Measurements from ENCODE around the gene KNOP1. TPM values are rescaled to one million over a fixed set of nuclear protein-coding genes. Genes with fewer than 3 reads are reported as not detected.

Gene KNOP1
- total and polyA plus RNA-seq, 2 of the 13 experiments (the other 11 are each of a cell fraction or from before 2014, with no cell fraction given), result 21.2 to 57.5 TPM

DNA sequence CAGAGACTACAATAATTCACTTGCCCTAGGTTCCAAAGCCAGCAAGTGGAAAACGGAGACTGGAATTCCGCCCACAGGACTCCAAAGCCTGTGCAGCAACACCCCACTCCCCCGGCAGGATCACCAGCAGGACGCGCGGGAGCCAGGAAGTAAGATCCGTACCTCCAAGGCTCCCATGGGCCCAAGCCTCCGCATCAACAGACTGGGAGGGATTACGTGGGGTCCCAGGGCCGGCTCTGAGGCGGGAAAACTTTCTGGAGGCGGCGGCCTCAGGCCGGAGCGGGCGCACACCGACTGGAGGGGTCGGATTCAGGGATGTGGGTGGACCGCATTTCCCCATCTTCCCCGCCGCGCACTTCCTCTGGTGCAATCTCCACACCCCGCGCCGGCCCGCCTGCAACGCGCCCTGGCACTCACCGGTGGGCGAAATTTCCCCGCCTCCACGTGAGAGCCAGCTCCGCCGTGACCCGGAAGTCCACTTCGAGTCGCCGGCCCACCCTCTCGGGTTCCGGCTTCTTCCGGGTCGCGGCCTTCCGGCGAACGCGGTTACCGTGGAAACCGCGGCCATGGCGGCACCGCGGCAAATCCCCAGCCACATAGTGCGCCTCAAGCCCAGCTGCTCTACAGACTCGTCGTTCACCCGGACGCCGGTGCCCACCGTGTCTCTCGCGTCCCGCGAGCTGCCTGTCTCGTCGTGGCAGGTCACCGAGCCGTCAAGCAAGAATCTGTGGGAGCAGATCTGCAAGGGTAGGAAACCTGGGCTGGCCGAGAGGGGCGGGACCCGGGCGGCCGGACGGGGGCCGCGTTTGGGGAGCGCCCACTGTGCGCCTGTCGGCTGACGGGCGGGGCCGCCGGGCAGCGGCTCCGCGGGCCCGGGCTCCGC lies at the start of gene KNOP1, which contains the start of gene IQCK (continued):
- TF ChIP-seq, protein P1, sequence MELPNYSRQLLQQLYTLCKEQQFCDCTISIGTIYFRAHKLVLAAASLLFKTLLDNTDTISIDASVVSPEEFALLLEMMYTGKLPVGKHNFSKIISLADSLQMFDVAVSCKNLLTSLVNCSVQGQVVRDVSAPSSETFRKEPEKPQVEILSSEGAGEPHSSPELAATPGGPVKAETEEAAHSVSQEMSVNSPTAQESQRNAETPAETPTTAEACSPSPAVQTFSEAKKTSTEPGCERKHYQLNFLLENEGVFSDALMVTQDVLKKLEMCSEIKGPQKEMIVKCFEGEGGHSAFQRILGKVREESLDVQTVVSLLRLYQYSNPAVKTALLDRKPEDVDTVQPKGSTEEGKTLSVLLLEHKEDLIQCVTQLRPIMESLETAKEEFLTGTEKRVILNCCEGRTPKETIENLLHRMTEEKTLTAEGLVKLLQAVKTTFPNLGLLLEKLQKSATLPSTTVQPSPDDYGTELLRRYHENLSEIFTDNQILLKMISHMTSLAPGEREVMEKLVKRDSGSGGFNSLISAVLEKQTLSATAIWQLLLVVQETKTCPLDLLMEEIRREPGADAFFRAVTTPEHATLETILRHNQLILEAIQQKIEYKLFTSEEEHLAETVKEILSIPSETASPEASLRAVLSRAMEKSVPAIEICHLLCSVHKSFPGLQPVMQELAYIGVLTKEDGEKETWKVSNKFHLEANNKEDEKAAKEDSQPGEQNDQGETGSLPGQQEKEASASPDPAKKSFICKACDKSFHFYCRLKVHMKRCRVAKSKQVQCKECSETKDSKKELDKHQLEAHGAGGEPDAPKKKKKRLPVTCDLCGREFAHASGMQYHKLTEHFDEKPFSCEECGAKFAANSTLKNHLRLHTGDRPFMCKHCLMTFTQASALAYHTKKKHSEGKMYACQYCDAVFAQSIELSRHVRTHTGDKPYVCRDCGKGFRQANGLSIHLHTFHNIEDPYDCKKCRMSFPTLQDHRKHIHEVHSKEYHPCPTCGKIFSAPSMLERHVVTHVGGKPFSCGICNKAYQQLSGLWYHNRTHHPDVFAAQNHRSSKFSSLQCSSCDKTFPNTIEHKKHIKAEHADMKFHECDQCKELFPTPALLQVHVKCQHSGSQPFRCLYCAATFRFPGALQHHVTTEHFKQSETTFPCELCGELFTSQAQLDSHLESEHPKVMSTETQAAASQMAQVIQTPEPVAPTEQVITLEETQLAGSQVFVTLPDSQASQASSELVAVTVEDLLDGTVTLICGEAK (IDR thresholded peaks at IDR 0.05), result peak; percentile 94
- TF ChIP-seq, protein P1 (CRISPR knock-in tag; IDR thresholded peaks at IDR 0.05), result peak; percentile 77
- peak; percentile 97 for TF ChIP-seq ZNF567 (CRISPR knock-in tag; IDR thresholded peaks at IDR 0.05; ENCODE audit: borderline replicate concordance)
- TF ChIP-seq, protein P2, sequence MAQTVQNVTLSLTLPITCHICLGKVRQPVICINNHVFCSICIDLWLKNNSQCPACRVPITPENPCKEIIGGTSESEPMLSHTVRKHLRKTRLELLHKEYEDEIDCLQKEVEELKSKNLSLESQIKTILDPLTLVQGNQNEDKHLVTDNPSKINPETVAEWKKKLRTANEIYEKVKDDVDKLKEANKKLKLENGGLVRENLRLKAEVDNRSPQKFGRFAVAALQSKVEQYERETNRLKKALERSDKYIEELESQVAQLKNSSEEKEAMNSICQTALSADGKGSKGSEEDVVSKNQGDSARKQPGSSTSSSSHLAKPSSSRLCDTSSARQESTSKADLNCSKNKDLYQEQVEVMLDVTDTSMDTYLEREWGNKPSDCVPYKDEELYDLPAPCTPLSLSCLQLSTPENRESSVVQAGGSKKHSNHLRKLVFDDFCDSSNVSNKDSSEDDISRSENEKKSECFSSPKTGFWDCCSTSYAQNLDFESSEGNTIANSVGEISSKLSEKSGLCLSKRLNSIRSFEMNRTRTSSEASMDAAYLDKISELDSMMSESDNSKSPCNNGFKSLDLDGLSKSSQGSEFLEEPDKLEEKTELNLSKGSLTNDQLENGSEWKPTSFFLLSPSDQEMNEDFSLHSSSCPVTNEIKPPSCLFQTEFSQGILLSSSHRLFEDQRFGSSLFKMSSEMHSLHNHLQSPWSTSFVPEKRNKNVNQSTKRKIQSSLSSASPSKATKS (CRISPR knock-in tag; IDR thresholded peaks at IDR 0.05), result no peak
- TF ChIP-seq ZNF547 (CRISPR knock-in tag; IDR thresholded peaks at IDR 0.05), result peak; percentile 96
- TF ChIP-seq RFX5 (IDR thresholded peaks at IDR 0.05; ENCODE audit: low read depth, low read length), result no peak
- TF ChIP-seq SYNCRIP (IDR thresholded peaks at IDR 0.05; ENCODE audit: insufficient read depth, low read depth, low read length), result no peak
- peak; percentile 65 for TF ChIP-seq FOXA3 (CRISPR knock-in tag; IDR thresholded peaks at IDR 0.05)
- TF ChIP-seq ZNF382 (CRISPR knock-in tag; IDR thresholded peaks at IDR 0.05; ENCODE audit: borderline replicate concordance), result no peak
- TF ChIP-seq ZNF720 (CRISPR knock-in tag; IDR thresholded peaks at IDR 0.05), result no peak
- TF ChIP-seq, protein P3, sequence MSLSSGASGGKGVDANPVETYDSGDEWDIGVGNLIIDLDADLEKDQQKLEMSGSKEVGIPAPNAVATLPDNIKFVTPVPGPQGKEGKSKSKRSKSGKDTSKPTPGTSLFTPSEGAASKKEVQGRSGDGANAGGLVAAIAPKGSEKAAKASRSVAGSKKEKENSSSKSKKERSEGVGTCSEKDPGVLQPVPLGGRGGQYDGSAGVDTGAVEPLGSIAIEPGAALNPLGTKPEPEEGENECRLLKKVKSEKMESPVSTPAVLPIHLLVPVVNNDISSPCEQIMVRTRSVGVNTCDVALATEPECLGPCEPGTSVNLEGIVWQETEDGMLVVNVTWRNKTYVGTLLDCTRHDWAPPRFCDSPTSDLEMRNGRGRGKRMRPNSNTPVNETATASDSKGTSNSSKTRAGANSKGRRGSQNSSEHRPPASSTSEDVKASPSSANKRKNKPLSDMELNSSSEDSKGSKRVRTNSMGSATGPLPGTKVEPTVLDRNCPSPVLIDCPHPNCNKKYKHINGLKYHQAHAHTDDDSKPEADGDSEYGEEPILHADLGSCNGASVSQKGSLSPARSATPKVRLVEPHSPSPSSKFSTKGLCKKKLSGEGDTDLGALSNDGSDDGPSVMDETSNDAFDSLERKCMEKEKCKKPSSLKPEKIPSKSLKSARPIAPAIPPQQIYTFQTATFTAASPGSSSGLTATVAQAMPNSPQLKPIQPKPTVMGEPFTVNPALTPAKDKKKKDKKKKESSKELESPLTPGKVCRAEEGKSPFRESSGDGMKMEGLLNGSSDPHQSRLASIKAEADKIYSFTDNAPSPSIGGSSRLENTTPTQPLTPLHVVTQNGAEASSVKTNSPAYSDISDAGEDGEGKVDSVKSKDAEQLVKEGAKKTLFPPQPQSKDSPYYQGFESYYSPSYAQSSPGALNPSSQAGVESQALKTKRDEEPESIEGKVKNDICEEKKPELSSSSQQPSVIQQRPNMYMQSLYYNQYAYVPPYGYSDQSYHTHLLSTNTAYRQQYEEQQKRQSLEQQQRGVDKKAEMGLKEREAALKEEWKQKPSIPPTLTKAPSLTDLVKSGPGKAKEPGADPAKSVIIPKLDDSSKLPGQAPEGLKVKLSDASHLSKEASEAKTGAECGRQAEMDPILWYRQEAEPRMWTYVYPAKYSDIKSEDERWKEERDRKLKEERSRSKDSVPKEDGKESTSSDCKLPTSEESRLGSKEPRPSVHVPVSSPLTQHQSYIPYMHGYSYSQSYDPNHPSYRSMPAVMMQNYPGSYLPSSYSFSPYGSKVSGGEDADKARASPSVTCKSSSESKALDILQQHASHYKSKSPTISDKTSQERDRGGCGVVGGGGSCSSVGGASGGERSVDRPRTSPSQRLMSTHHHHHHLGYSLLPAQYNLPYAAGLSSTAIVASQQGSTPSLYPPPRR (CRISPR knock-in tag; IDR thresholded peaks at IDR 0.05; ENCODE audit: borderline replicate concordance), result peak; percentile 90
- peak; percentile 98 for TF ChIP-seq ZNF572 (CRISPR knock-in tag; IDR thresholded peaks at IDR 0.05)

Data from HepG2 (cell line).